IPS-15b (cell line): ENCODE results near the gene CDH8.

ENCODE experiments used
- H3K27me3 ChIP-seq: one replicate; pipeline ENCODE4 v1.6.1; 2013; ENCODE audit warnings: low read length; ENCODE audit not compliant: control insufficient read depth, insufficient read depth
- H3K36me3 ChIP-seq: one replicate; pipeline ENCODE4 v1.6.1; 2013; ENCODE audit warnings: low read length; ENCODE audit not compliant: control insufficient read depth, insufficient read depth
- H3K4me1 ChIP-seq: one replicate; pipeline ENCODE4 v1.6.1; 2013; ENCODE audit warnings: mild to moderate bottlenecking, low read length; ENCODE audit not compliant: control insufficient read depth, insufficient read depth
- H3K4me3 ChIP-seq: one replicate; pipeline ENCODE4 v1.5.1; 2013; ENCODE audit warnings: low read depth, low read length
- H3K9ac ChIP-seq: one replicate; pipeline ENCODE4 v1.6.1; 2013; ENCODE audit warnings: low read depth, mild to moderate bottlenecking, low read length
- H3K9me3 ChIP-seq: one replicate; pipeline ENCODE4 v1.6.1; 2013; ENCODE audit warnings: mild to moderate bottlenecking, low read length; ENCODE audit not compliant: control insufficient read depth, insufficient read depth

The CDH8 gene

DNA sequence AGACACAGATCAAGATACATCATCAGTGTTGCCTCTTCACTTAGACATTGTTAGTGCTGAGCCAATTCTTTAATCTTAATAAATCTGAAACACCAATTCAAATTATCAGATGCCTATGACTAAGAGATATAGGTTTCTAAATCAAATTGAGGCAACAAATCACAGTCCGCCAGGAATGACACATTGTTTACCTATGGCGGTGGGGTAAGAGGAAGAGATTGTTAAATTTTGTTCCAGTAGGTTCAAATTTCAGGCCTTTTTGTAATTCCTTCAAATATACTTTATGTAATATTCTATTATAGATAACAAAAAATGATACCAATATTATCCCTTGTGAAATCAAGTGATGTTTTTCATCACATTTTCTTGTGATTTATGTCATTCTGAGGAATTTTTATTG, 145.9 kb downstream of the CDH8 start:
- no peak overlapping the region for H3K9ac ChIP-seq
- no peaks in the 10 kb centered on the region for H3K4me1 ChIP-seq
- H3K9me3 ChIP-seq, result no peaks in the 10 kb centered on the region
- H3K36me3 ChIP-seq, result no peaks in the 10 kb centered on the region
- H3K27me3 ChIP-seq, result no peaks in the 10 kb centered on the region
- no peak overlapping the region for H3K4me3 ChIP-seq

DNA sequence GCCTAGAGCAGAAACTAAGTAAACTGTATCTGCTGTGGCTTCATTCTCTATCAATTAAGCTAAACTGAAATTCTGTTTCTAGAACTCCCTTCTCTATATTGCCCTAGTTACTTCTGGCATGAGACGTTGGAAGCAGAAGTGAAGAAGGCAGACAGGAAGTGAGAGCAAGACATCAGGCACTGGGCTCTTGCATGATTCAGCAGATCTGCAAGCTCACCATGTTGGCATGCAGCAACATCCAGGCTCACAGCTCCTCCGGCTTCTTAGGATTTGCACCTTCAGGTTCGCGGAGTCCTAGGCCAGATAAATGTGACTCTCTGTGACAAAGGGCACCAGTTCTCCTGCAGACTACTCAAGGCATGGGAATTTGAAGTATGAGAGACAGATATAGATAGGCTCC, 148.3 kb downstream of the CDH8 start:
- H3K4me3 ChIP-seq, result no peak overlapping the region
- no peaks in the 10 kb centered on the region for H3K36me3 ChIP-seq
- no peaks in the 10 kb centered on the region for H3K4me1 ChIP-seq
- H3K27me3 ChIP-seq, result no peaks in the 10 kb centered on the region
- H3K9ac ChIP-seq, result no peak overlapping the region
- H3K9me3 ChIP-seq, result no peaks in the 10 kb centered on the region

DNA sequence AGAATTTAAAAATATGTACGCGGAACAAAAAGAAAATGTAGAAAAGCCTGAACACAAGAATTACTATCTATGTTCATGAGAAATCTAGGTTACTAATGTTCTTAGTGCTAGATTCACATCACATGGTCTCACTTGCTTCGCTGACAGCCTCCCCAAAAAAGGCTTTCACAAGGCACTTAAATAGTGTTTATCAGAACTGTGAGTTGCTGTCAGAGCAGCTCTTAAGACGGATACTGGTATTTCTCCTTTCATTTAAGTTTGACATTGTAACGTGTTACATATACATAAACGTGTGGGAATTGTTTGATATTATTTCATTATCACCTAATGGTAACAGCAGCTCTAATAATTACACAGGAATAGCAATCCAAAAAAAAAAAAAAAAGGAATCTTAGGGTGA, 150.9 kb downstream of the CDH8 start:
- Histone ChIP-seq H3K27me3 (no peaks in the 10 kb centered on the region), H3K4me3 (no peak overlapping the region), H3K4me1 (no peaks in the 10 kb centered on the region), H3K36me3 (no peaks in the 10 kb centered on the region), H3K9ac (no peak overlapping the region), H3K9me3 (no peaks in the 10 kb centered on the region)

DNA sequence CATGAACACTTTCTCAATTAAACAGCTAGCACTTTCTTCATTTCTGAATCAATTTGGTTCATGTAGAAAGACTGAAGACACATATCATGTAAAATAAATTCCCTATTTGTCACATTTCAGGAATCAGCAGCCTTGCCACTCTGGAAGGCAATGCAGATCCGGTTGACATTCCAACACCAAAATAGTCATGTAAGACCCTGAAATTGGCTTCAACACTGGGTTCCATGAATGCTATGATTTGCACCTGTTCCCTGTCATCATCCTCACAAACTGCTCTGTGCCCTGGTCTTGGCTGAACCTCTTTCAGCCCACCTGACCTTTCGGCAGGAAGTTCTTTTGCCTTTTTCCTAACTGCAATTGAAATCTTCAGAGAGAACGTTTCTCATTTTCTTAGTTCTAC, 156.9 kb downstream of the CDH8 start:
- no peak overlapping the region for H3K9ac ChIP-seq
- H3K27me3 ChIP-seq, result no peaks in the 10 kb centered on the region
- H3K36me3 ChIP-seq, result no peaks in the 10 kb centered on the region
- no peak overlapping the region for H3K4me3 ChIP-seq
- no peaks in the 10 kb centered on the region for H3K9me3 ChIP-seq
- H3K4me1 ChIP-seq, result no peaks in the 10 kb centered on the region

DNA sequence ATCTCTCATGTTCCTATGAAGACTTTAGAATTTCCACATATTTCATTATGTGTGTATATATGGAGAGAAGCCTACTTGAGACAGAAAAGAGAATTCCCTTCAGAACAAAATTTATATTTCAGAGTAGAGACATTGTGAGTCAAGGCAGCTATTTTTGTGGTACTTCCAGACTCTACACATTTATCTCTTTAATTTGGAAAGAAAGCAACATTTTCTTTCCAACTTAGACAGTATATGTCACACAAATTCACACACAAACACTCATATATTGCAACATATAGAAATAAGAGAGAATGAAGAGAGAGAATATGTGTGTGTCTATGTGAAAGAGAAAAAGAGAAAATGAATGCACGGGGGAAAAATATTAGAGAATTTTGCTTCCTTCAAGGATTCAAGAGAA, 158.8 kb downstream of the CDH8 start:
- Histone ChIP-seq H3K9me3 (no peaks in the 10 kb centered on the region), H3K27me3 (no peaks in the 10 kb centered on the region), H3K4me3 (no peak overlapping the region), H3K36me3 (no peaks in the 10 kb centered on the region), H3K4me1 (peaks cover 7% of the 10 kb centered on the region), H3K9ac (no peak overlapping the region)

DNA sequence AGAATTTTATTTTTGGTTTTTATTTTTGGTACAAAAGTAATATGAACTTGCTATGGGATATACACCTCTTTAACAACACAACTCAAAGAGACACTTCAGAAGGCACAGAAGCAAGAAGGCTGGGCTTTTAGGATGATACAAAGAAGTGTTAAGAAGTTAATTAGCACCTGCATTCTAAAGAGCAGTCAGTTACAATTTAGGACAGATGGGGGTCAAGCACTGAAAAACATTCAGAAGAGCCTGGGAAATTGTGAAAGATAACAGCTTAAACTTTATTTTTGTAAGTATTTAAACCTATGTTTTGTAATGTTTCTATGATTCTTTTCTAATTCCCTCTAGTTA, 163.5 kb downstream of the CDH8 start:
- Histone ChIP-seq H3K36me3 (no peaks in the 10 kb centered on the region), H3K9me3 (no peaks in the 10 kb centered on the region), H3K27me3 (no peaks in the 10 kb centered on the region), H3K4me3 (no peak overlapping the region), H3K9ac (no peak overlapping the region), H3K4me1 (peaks cover 15% of the 10 kb centered on the region)

DNA sequence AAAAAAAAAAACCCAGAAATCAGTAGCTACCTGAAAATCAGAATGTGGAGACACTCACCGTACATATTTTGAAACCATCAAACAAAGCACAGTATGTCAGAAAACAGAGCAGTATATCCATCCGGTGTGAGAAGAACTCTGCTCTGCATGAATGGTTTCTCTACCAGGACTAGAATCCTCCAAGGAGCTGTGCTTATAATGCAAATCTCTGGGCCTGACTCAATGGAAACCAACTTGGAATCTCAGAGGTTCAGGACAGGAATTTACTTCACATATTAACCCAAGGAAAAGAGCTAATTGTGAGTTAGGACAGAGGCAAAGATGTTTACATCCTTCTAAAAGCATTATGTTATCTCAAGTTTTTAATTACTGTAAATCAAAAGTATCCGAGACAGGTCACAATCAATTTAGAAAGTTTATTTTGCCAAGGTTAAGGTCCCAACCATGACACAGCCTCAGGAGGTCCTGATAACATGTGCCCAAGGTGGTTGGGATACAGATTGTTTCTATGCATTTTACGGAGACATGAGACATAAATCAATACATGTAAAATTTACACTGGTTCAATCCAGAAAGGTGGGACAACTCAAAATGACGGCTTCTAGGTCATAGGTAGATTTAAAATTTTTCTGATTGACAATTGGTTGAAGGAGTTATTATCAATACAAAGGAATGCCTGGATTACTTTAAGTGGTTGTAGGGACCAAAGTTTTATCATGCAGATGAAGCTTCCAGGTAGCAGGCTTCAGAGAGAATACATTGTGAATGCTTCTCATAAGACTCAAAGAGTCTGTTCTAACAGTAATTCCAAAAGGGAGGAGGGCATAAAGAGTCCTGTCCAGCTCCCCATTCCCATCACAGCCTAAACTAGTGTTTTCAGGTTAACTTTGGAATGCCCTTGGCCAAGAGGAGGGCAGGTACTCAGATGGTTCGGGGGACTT, 164.1 kb downstream of the CDH8 start:
- Histone ChIP-seq H3K9me3 (no peaks in the 10 kb centered on the region), H3K4me3 (no peak overlapping the region), H3K27me3 (no peaks in the 10 kb centered on the region), H3K9ac (no peak overlapping the region), H3K36me3 (no peaks in the 10 kb centered on the region), H3K4me1 (peaks cover 17% of the 10 kb centered on the region)

DNA sequence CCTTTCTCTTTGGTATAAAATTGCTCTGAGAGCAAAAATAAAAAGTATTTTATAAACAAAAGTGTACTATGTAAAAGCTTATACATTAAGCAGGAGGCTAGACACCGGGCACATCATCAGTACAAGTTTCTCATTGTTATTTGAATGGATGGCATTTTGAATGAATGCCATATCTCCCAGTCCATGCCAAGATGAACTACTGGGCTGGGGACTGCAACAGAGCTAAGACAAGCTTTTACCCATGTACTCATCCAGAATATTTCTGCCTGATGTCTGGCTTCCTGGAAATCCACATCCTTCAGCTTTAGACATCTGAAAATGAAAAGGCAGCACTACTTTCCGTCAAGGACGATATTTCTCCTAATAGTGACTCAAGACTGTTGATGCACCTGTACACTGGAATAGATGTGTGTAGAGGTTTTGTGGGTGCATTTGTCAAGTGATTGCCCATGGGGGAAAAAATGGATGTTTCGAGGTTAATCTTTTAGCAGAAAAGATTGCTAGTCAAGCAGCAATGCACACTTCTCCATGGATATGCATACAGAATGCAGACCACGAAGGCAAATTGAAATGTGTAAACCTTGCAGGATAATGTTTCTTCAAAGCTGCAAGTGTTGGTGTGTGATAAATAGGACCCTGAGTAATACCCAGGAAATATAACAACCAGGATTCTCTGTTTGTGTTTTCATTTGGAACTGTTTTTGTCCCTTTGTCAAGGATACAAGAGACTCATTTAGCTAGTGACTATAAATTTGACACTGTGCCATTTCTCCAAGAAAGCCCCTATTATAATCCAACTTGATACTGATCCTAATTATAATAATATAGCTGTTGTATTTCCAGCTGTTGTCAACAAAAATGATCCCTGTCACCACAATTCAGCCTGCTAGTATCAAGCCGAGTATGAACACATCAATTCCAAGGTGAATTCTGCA, 173.8 kb downstream of the CDH8 start:
- Histone ChIP-seq H3K9ac (no peak overlapping the region), H3K9me3 (no peaks in the 10 kb centered on the region), H3K4me1 (peaks cover 14% of the 10 kb centered on the region), H3K4me3 (no peak overlapping the region), H3K27me3 (no peaks in the 10 kb centered on the region), H3K36me3 (no peaks in the 10 kb centered on the region)

DNA sequence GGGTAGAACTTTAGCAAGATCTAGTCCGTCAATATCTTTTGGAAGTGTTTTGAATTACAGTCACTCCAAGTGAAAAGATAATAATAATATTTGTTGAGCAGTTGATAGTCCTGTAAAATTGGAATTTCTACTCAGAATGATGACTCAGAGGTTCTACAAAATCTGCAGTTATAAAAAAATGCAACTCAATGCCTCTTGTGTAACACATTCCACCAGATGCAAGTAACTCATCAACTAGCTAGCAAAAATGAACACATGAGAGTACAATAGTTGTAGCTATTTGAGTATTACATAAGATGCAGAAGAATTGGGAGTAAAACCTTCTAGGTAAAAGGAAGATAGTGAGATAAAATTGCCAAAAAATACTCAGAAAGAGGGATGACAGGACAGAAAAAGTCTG, 177.2 kb downstream of the CDH8 start:
- H3K4me3 ChIP-seq, result no peak overlapping the region
- H3K36me3 ChIP-seq, result no peaks in the 10 kb centered on the region
- H3K4me1 ChIP-seq, result peaks cover 16% of the 10 kb centered on the region
- H3K27me3 ChIP-seq, result no peaks in the 10 kb centered on the region
- H3K9me3 ChIP-seq, result no peaks in the 10 kb centered on the region
- no peak overlapping the region for H3K9ac ChIP-seq

DNA sequence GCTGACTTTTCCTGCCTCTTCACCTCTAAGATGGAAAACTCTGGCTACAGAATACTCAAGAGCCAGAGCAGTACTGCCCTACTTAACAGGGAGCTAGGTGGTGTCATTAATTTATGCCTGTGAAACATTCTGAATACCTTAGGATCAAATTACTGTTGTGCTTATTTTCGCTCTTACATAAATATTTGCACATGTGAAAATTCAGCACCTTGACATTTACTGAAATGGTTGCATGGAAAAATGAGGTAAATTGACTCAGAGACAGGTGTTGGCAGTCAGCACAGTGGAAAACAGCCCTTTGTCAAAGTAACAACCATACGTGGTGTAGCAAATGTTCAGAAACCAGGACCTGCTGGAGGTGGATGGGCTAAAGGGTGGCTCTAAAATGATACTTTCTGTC, 193.6 kb downstream of the CDH8 start:
- Histone ChIP-seq H3K9me3 (no peaks in the 10 kb centered on the region), H3K36me3 (no peaks in the 10 kb centered on the region), H3K4me3 (no peak overlapping the region), H3K9ac (no peak overlapping the region), H3K27me3 (no peaks in the 10 kb centered on the region), H3K4me1 (peaks cover 1% of the 10 kb centered on the region)

DNA sequence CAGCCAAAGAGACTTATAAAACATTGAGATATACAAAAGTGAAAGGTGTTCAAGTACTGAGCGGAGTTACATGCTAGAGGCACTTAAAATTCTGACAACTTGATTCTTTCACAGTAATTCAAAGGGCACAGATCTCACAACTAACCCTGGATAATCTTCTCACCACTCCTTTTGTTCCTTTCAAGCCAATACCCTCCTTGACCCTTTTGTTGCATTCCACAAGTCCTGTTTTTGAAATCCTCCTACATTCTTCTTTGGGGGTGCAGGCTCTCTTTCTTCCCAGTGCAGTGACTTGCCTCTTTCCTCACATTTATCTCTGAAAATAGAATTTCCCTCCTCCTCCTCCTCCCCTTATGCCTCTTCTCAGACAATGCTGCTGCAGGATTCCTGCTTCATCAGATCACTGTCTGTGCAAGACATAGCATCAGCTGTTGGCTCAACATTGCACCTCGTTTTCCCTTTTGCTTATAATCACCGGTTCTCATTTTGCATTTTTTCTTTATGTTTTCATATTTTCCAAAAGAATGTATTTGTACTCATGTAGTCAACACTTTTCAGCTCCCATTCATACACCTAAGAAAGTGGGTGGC, 199.3 kb downstream of the CDH8 start:
- H3K9ac ChIP-seq, result no peak overlapping the region
- H3K9me3 ChIP-seq, result no peaks in the 10 kb centered on the region
- H3K36me3 ChIP-seq, result no peaks in the 10 kb centered on the region
- no peak overlapping the region for H3K4me3 ChIP-seq
- no peaks in the 10 kb centered on the region for H3K27me3 ChIP-seq
- peaks cover 4% of the 10 kb centered on the region for H3K4me1 ChIP-seq
